Colonic mucosa (tissue), 4 donors: ENCODE measurements around the gene PAFAH1B2. TPM values are rescaled to one million over a fixed set of nuclear protein-coding genes. Genes with fewer than 3 reads are reported as not detected.
"Not testable (repeated sequence)": the region's sequence is repeated elsewhere in the genome, so short reads cannot be mapped to it uniquely, and the experiment has no call there.

Experiments used
- DNase-seq: peaks from one replicate; pipeline ENCODE4 v3.0.0-alpha.2; 2020
- H3K27ac ChIP-seq: fragments of 200-600 bp; one replicate; pipeline ENCODE4 v1.8.0; 2021
- H3K27me3 ChIP-seq: fragments of 200-600 bp; one replicate; pipeline ENCODE4 v1.8.0; 2021
- H3K36me3 ChIP-seq: fragments of 200-600 bp; one replicate; pipeline ENCODE4 v1.8.0; 2021
- H3K4me1 ChIP-seq: fragments of 200-600 bp; one replicate; pipeline ENCODE4 v1.8.0; 2021; ENCODE audit warnings: mild to moderate bottlenecking
- H3K4me3 ChIP-seq: fragments of 200-600 bp; one replicate; pipeline ENCODE4 v1.8.0; 2021
- H3K9ac ChIP-seq, 2 donors: one replicate each; pipeline ENCODE4 v1.7.0; 2013; ENCODE audit warnings: control low read depth in 2 of 2, low read depth in 2 of 2, low read length in 2 of 2
- H3K9me3 ChIP-seq: fragments of 200-600 bp; one replicate; pipeline ENCODE4 v1.8.0; 2021
- CTCF ChIP-seq: fragments of 200-600 bp; IDR thresholded peaks from one replicate; pipeline ENCODE4 v1.8.0; 2022; ENCODE audit warnings: antibody characterized with exemption, mild to moderate bottlenecking
- intact Hi-C: fragments of 100-400 bp; cut with DNase I; formaldehyde crosslinking; loops from one replicate; pipeline ENCODE4 v1.14.1; 2022
- total RNA-seq, 2 donors: library from RNA; stranded (reverse); fragmentation: NEBNext Ultra II Directional in 1 of 2; extraction: Animal tissue kit (Norgen Biotek cat#: 25700) in 1 of 2; gene quantifications; one replicate each; pipeline ENCODE4 v1.2.1, GENCODE V29; 2021
- donor health status: healthy.
- donor health status: DM: no; HTN: no; CAD: no.
- donor health status: DM: no; HTN: no; CAD: no.

PAFAH1B2 gene
- total RNA-seq, 2 donors from 2014 or later = 76.4 to 80.5 TPM

GRCh38 chr11:117134431-117134830, 9.7 kb upstream of the PAFAH1B2 start:
- no peak overlapping the region for H3K9ac ChIP-seq
- H3K4me1 ChIP-seq = no peaks in the 10 kb centered on the region
- H3K27ac ChIP-seq = no peak overlapping the region
- no peak overlapping the region for H3K4me3 ChIP-seq
- no peaks in the 10 kb centered on the region for H3K27me3 ChIP-seq
- H3K9me3 ChIP-seq = no peaks in the 10 kb centered on the region
- no peak for TF ChIP-seq CTCF
- H3K36me3 ChIP-seq = no peaks in the 10 kb centered on the region
- intact Hi-C loops = no loop called here
- DNase-seq = no peak

DNA sequence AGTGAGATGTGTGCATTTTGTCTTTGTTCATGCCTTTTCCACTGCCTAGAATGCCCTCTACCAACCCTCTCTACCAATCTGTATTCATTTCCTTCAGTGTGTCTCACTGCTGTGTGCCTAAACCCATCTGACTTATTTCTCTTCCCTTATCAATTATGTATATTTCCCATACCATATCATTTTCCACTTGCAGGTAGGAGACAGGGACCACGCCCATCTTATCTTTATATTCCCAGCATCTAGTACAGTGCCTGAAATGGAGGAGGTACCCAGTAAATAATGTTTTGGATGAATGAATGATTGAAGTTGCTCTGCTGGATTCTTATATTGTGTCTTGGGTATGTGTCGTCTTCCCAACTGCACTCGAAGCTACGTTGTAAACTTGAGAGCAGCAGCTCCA, 9.1 kb upstream of the PAFAH1B2 start:
- H3K9ac ChIP-seq, H3K27me3 ChIP-seq, H3K4me1 ChIP-seq, H3K9me3 ChIP-seq, H3K27ac ChIP-seq, H3K4me3 ChIP-seq, intact Hi-C loops, H3K36me3 ChIP-seq, DNase-seq: not testable (repeated sequence)

DNA sequence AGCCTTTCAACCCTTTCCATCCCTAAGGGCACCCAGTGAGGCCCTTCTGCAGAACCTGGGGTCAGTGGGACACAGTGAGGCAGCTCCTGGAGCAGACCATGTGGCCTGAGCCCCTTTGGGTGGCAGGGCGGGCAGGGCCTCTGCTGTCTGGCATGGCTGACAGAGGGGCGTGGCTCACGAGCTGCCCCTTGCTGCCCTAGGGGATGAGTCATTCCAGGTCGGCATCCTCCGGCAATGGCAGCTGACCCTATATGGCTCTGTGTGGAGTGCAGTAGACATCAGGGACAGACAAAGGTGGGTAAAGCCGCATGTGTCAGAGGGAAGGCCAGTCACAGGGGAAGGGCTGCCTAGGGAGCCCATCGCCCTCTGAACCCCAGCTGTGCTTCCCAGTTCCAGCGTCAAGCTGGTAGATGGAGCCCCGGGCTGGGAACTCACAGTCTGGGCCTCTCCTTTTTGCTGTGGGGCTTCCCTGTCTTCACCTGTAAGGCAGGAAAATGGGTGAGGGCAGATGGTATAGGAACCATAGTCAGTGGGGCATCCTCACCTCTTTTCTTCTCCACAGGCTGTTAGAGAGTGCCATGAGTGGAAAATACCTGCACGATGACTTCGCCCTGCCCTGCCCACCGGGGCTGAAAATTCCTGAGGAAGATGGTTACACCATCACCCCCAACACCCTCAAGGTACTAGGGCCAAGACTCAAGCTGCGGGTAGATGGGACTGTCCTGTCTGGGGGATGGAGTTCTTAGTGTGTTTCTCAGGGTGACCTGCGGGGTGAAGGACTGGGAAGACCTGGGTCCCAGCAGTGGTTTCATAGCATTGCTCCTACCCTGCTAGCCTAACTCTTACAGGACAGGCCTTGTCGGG, 6.6 kb upstream of the PAFAH1B2 start:
- intact Hi-C loops, H3K27me3 ChIP-seq, H3K4me3 ChIP-seq, H3K4me1 ChIP-seq, DNase-seq, H3K9me3 ChIP-seq, H3K9ac ChIP-seq, H3K36me3 ChIP-seq, H3K27ac ChIP-seq: not testable (repeated sequence)

GRCh38 chr11:117143390-117143789, 697 bp upstream of the PAFAH1B2 start:
- H3K4me1 ChIP-seq = no peaks in the 10 kb centered on the region
- TF ChIP-seq CTCF = no peak
- intact Hi-C loops = no loop called here

GRCh38 chr11:117144477-117145392, 648 bp downstream of the PAFAH1B2 start:
- intact Hi-C loops = no loop called here
- peak overlapping the region; percentile 86 for H3K4me3 ChIP-seq
- no peaks in the 10 kb centered on the region for H3K9me3 ChIP-seq
- H3K27me3 ChIP-seq = no peaks in the 10 kb centered on the region
- H3K27ac ChIP-seq = peak overlapping the region; percentile 95
- peak overlapping the region; percentile 74 to 97 for H3K9ac ChIP-seq
- no peak for TF ChIP-seq CTCF
- DNase-seq = peak; percentile 67
- no peaks in the 10 kb centered on the region for H3K36me3 ChIP-seq
- no peaks in the 10 kb centered on the region for H3K4me1 ChIP-seq

More at GRCh38 chr11:117143390-117143789, 697 bp upstream of the PAFAH1B2 start:
- peak overlapping the region; percentile 95 for H3K27ac ChIP-seq
- DNase-seq = peak; percentile 73
- no peaks in the 10 kb centered on the region for H3K36me3 ChIP-seq
- H3K9ac ChIP-seq = peak overlapping the region; percentile 68 to 97
- H3K27me3 ChIP-seq = no peaks in the 10 kb centered on the region
- H3K9me3 ChIP-seq = no peaks in the 10 kb centered on the region
- peak overlapping the region; percentile 86 for H3K4me3 ChIP-seq

GRCh38 chr11:117145393-117145761, 1.3 kb downstream of the PAFAH1B2 start:
- Histone ChIP-seq H3K9me3 (no peaks in the 10 kb centered on the region), H3K36me3 (no peaks in the 10 kb centered on the region), H3K27ac (peak overlapping the region; percentile 95), H3K27me3 (no peaks in the 10 kb centered on the region), H3K4me3 (peak overlapping the region; percentile 86), H3K9ac (peak overlapping the region; percentile 74 to 97), H3K4me1 (no peaks in the 10 kb centered on the region)
- DNase-seq = peak; percentile 30
- TF ChIP-seq CTCF = no peak
- intact Hi-C loops = no loop called here
